GM12878 (cell line): Measurements from ENCODE around the gene CHD9. TPM values are rescaled to one million over a fixed set of nuclear protein-coding genes. Genes with fewer than 3 reads are reported as not detected.

ENCODE experiments used
- ATAC-seq: fragments of 200-7000 bp; cut with Tn5 transposase; 3 replicates; pipeline ENCODE4 v1.9.1; 2020; ENCODE audit warnings: mild to moderate bottlenecking, moderate library complexity
- BruUV-seq: library from RNA; stranded (reverse); fragments of 400-500 nt; replicated peaks from 2 replicates; lab custom pipeline; 2021; lab: Mats Ljungman, UMichigan
- CTCF ChIA-PET: fragments of 300-600 bp; sonication (Branson Sonifier 250); formaldehyde crosslinking; extraction: SDS; loops from one replicate; lab custom pipeline; 2021; ENCODE audit warnings: inconsistent platforms; lab: Yijun Ruan, JAX
- POLR2A ChIA-PET: fragments of 350-600 bp; formaldehyde crosslinking; extraction: SDS; loops from one replicate; lab custom pipeline; 2021; ENCODE audit warnings: inconsistent platforms; lab: Charles Lee
- RAD21 ChIA-PET: fragments of 300-600 bp; sonication (Branson Sonifier 250); formaldehyde crosslinking; loops from one replicate; lab custom pipeline; 2023; ENCODE audit warnings: antibody characterized with exemption; ENCODE audit not compliant: unreplicated experiment; lab: Charles Lee
- SMC1A ChIA-PET: fragments of 300-600 bp; sonication (Branson Sonifier 250); formaldehyde crosslinking; loops from one replicate; lab custom pipeline; 2023; ENCODE audit not compliant: unreplicated experiment, uncharacterized antibody; lab: Charles Lee
- DNase-seq: peaks from one replicate; pipeline ENCODE4 v3.0.0-alpha.2; 2011; ENCODE audit warnings: low read depth, low spot score
- FAIRE-seq: peaks from 3 replicates; lab custom pipeline; 2011; peaks lifted over from hg19 to GRCh38; lab: Jason Lieb, UNC
- H2AFZ ChIP-seq: 2 replicates; pipeline ENCODE4 v1.6.0; 2011; ENCODE audit warnings: low read depth, low read length, control low read depth; ENCODE audit not compliant: control insufficient read depth
- H3K27ac ChIP-seq: 2 replicates; pipeline ENCODE4 v1.5.1; 2011; ENCODE audit warnings: control low read depth; ENCODE audit not compliant: control insufficient read depth, insufficient read depth
- H3K27me3 ChIP-seq, 2 experiments: replicated peaks in 1 of 2; 2 replicates each; pipeline versions ENCODE4 v1.6.0 to v1.6.1; 2011; ENCODE audit warnings: low read length in 1 of 2; ENCODE audit not compliant: control insufficient read depth in 2 of 2, insufficient read depth in 2 of 2
- H3K36me3 ChIP-seq, 2 experiments: 2 replicates each; pipeline ENCODE4 v1.5.1; 2011; ENCODE audit warnings: low read length in 1 of 2; ENCODE audit not compliant: control insufficient read depth in 2 of 2, insufficient read depth in 2 of 2
- H3K4me1 ChIP-seq: 2 replicates; pipeline ENCODE4 v1.6.1; 2011; ENCODE audit warnings: mild to moderate bottlenecking, low read length, moderate library complexity, mixed read lengths; ENCODE audit not compliant: control insufficient read depth, insufficient read depth
- H3K4me2 ChIP-seq: 2 replicates; pipeline ENCODE4 v1.6.0; 2011; ENCODE audit warnings: control low read depth; ENCODE audit not compliant: control insufficient read depth, insufficient read depth
- H3K4me3 ChIP-seq: fragments of 200-600 bp; sonication (generic); 2 replicates; pipeline ENCODE4 v1.5.1; 2016
- H3K79me2 ChIP-seq: 2 replicates; pipeline ENCODE4 v1.6.0; 2011; ENCODE audit warnings: low read length; ENCODE audit not compliant: control insufficient read depth, insufficient read depth
- H3K9ac ChIP-seq: 2 replicates; pipeline ENCODE4 v1.8.0; 2011; ENCODE audit warnings: low read length, control low read depth, mixed read lengths; ENCODE audit not compliant: control insufficient read depth, insufficient read depth
- H3K9me3 ChIP-seq: replicated peaks from 3 replicates; pipeline ENCODE4 v1.5.1; 2011; ENCODE audit warnings: mild to moderate bottlenecking, low read length; ENCODE audit not compliant: control insufficient read depth, insufficient read depth
- H4K20me1 ChIP-seq: 2 replicates; pipeline ENCODE4 v1.6.0; 2011; ENCODE audit not compliant: control insufficient read depth, insufficient read depth
- CBX5 ChIP-seq: sonication (generic); IDR thresholded peaks from 2 replicates; pipeline ENCODE4 v1.6.1; 2016; ENCODE audit warnings: low read depth, moderate library complexity, mild to moderate bottlenecking, inconsistent platforms
- FOXM1 ChIP-seq: IDR thresholded peaks from 2 replicates; pipeline ENCODE4 v1.6.1; 2012; ENCODE audit warnings: low read depth, mild to moderate bottlenecking, inconsistent platforms, low read length, moderate library complexity
- IKZF1 ChIP-seq: fragments of 450-650 bp; conservative IDR thresholded peaks from 2 replicates; pipeline ENCODE4 v1.6.1; 2017; ENCODE audit warnings: antibody characterized with exemption, mild to moderate bottlenecking
- IRF3 ChIP-seq: fragments of 450-650 bp; IDR thresholded peaks from 2 replicates; pipeline ENCODE4 v1.6.1; 2014; ENCODE audit warnings: mild to moderate bottlenecking
- IRF4 ChIP-seq: IDR thresholded peaks from 2 replicates; pipeline ENCODE4 v1.6.1; 2011; ENCODE audit warnings: low read depth, low read length
- PKNOX1 ChIP-seq: fragments of 450-650 bp; IDR thresholded peaks from 2 replicates; pipeline ENCODE4 v1.6.1; 2016; ENCODE audit warnings: mild to moderate bottlenecking
- POLR2AphosphoS5 ChIP-seq: IDR thresholded peaks from 2 replicates; pipeline ENCODE4 v1.6.1; 2011; ENCODE audit warnings: mild to moderate bottlenecking, low read length, inconsistent platforms
- PRDM15 ChIP-seq: fragments of 450-650 bp; formaldehyde crosslinking; IDR thresholded peaks from 2 replicates; pipeline ENCODE4 v1.4.0; 2020; ENCODE audit warnings: mild to moderate bottlenecking, moderate library complexity
- SMC3 ChIP-seq: IDR thresholded peaks from 2 replicates; pipeline ENCODE4 v1.6.1; 2011; ENCODE audit warnings: low read length, improper control_type of control experiment, borderline replicate concordance
- SP1 ChIP-seq: IDR thresholded peaks from one replicate; pipeline ENCODE4 v1.6.1; 2011; ENCODE audit warnings: low read depth, low read length
- TBL1XR1 ChIP-seq: IDR thresholded peaks from 2 replicates; pipeline ENCODE4 v1.6.1; 2012; ENCODE audit warnings: low read depth, low read length, improper control_type of control experiment
- WGBS: methylation state at CpG from one replicate; pipeline ENCODE4 v1.1.6; 2016; ENCODE audit warnings: low lambda C conversion rate; ENCODE audit not compliant: insufficient replicate concordance, insufficient coverage; ENCODE audit errors: missing lambda C conversion rate; 5-methylcytosine and 5-hydroxymethylcytosine counted together
- in situ Hi-C: fragments of 300-500 bp; cut with MboI; formaldehyde crosslinking; loops from 9 replicates; pipeline ENCODE4 v1.14.3; 2018; ENCODE audit warnings: mixed read lengths
- intact Hi-C: fragments of 100-400 bp; cut with micrococcal nuclease; formaldehyde crosslinking; loops from one replicate; pipeline ENCODE4 v1.14.2; 2022; ENCODE audit not compliant: unreplicated experiment
- polyA plus RNA-seq, 11 experiments: library from polyadenylated mRNA; depleted of rRNA in 4 of 11; unstranded in 6 of 11; stranded (reverse) in 5 of 11; fragments of >200 nt; fragmentation: Nextera tagmentation in 4 of 11; fragmentation: Illumina TruSeq in 1 of 11; extraction: Ambion mirVana in 4 of 11; extraction: Trizol in 1 of 11; gene quantifications; 1 replicate in 1 of 11; 2 replicates in 10 of 11; pipeline versions ENCODE4 v1.2.1 to v1.2.3, GENCODE V29; 2011 to 2016; ENCODE audit warnings: inconsistent platforms in 2 of 11, missing spikeins in 2 of 11, low read depth in 1 of 11
- total RNA-seq, 4 experiments: library from RNA; depleted of rRNA in 3 of 4; stranded (reverse); fragments of >200 nt in 3 of 4; fragmentation: Illumina TruSeq in 1 of 4; extraction: Trizol in 1 of 4; gene quantifications; 2 replicates each; pipeline versions ENCODE4 v1.2.1 to v1.2.3, GENCODE V29; 2013 to 2021

Gene CHD9
- total and polyA plus RNA-seq, 10 of the 15 experiments (the other 5 are each of a cell fraction or from before 2014, with no cell fraction given): 29.2 to 95.7 (median 54.3) TPM

- no peak for TF ChIP-seq PKNOX1
- TF ChIP-seq SP1: no peak
- no peak for TF ChIP-seq IRF3
- TF ChIP-seq TBL1XR1: no peak
Measured at GRCh38 chr16:53202398-53202797, 147.6 kb downstream of the CHD9 start (continued).

GRCh38 chr16:53207810-53208752, 153.3 kb downstream of the CHD9 start:
- FAIRE-seq (peak; percentile 96), ATAC-seq (peak; percentile 83), DNase-seq (peak; percentile 69)
- CTCF ChIA-PET: interaction anchor here (0.6 to 4.3 kb wide), 36 partner anchors 9 to 1016 kb away, joined by 3 to 70 read pairs (median 6); partner anchors contain the start of genes CHD9 and CHD9NB
- RAD21 ChIA-PET: interaction anchor here (0.5 to 2.8 kb wide), 21 partner anchors 8 to 295 kb away, joined by 3 to 77 read pairs (median 5); partner anchors contain the start of genes AKTIP and CHD9
- peak overlapping the region; percentile 71 for H3K9ac ChIP-seq
- BruUV-seq: no TSS peak
- no peaks in the 10 kb centered on the region for H4K20me1 ChIP-seq
- H2AFZ ChIP-seq: peak overlapping the region; percentile 85
- peak overlapping the region; percentile 95 for H3K27ac ChIP-seq
- POLR2A ChIA-PET: interaction anchor here (0.5 to 2.6 kb wide), 7 partner anchors 10 to 152 kb away, joined by 3 to 8 read pairs (median 4); no protein-coding TSS in a partner anchor
- H3K79me2 ChIP-seq: peaks cover 55% of the 10 kb centered on the region
- H3K4me3 ChIP-seq: peak overlapping the region; percentile 72
- H3K4me2 ChIP-seq: peak overlapping the region; percentile 98
- peaks cover 3% of the 10 kb centered on the region; the same call in 1 of the 2 replicates for H3K4me1 ChIP-seq
- no peaks in the 10 kb centered on the region; the same call in 2 of the 3 replicates for H3K9me3 ChIP-seq
- intact Hi-C loops (loop anchor here (1.0 to 5.0 kb wide), 4 partner anchors 46 to 231 kb away; no protein-coding TSS in a partner anchor), in situ Hi-C loops (loop anchor here (5.0 kb wide), 1 partner anchor 76 kb away; no protein-coding TSS in a partner anchor)
- no peaks in the 10 kb centered on the region for H3K27me3 ChIP-seq
- WGBS: 27% methylated on average over 8 of the region's 8 CpGs
- SMC1A ChIA-PET: interaction anchor here (0.6 to 6.0 kb wide), 31 partner anchors 10 to 299 kb away, joined by 3 to 88 read pairs (median 4); partner anchors contain the start of genes CHD9 and CHD9NB
- H3K36me3 ChIP-seq: peaks cover 0 to 6% of the 10 kb centered on the region in 2 experiments; a peak in 2 of 4 replicates
- TF ChIP-seq SMC3 (peak; percentile 71), IKZF1 (peak; percentile 64; the same call in 1 of the 2 replicates), POLR2AphosphoS5 (peak; percentile 80), FOXM1 (peak; percentile 33; the same call in 1 of the 2 replicates), PRDM15 (CRISPR knock-in tag) (no peak), CBX5 (peak; percentile 47; the same call in 1 of the 2 replicates), IRF4 (peak; percentile 54; the same call in 1 of the 2 replicates)
